ENCODE measurements around the gene BSCL2.

Gene BSCL2

GRCh38 chr11:62689421-62690183 is 17.6 kb downstream of the BSCL2 start, which contains the start of gene LRRN4CL:
LRRN4CL (minus strand) TSS chr11:62689530; CDS start chr11:62688508, 1,022 bp downstream.
- H3K36me3 ChIP-seq, result peaks cover 36% of the 10 kb centered on the region
- H3K9me3 ChIP-seq, result no peaks in the 10 kb centered on the region
- H3K27ac ChIP-seq, result no peak within 1 kb of the TSS
- peaks cover 4 to 7% of the 10 kb centered on the region in 2 experiments for H3K4me1 ChIP-seq (ENCODE audit: control insufficient read depth in 1 of 2, insufficient read depth in 1 of 2, low read depth in 1 of 2, low read length in 1 of 2)
- TF ChIP-seq CTCF (IDR thresholded peaks at IDR 0.05), result no peak
- no peak within 1 kb of the TSS for H3K4me3 ChIP-seq (ENCODE audit: low read depth in 1 of 2, low read length in 1 of 2)
- peaks cover 35% of the 10 kb centered on the region for H3K27me3 ChIP-seq

GRCh38 chr11:62688491-62688890 is 18.7 kb downstream of the BSCL2 start:
- no peak overlapping the region for H3K4me3 ChIP-seq (ENCODE audit: low read depth in 1 of 2, low read length in 1 of 2)

GRCh38 chr11:62687508-62688396 is 19.5 kb downstream of the BSCL2 start:
- peaks cover 29% of the 10 kb centered on the region for H3K36me3 ChIP-seq
- H3K27me3 ChIP-seq, result peaks cover 35% of the 10 kb centered on the region
- peaks cover 4 to 5% of the 10 kb centered on the region in 2 experiments for H3K4me1 ChIP-seq (ENCODE audit: control insufficient read depth in 1 of 2, insufficient read depth in 1 of 2, low read depth in 1 of 2, low read length in 1 of 2)
- no peak overlapping the region for H3K27ac ChIP-seq
- TF ChIP-seq CTCF (IDR thresholded peaks at IDR 0.05), result no peak
- H3K4me3 ChIP-seq (ENCODE audit: low read depth in 1 of 2, low read length in 1 of 2), result peak overlapping the region; percentile 10 to 39
- H3K9me3 ChIP-seq, result no peaks in the 10 kb centered on the region

More at GRCh38 chr11:62688491-62688890, 18.7 kb downstream of the BSCL2 start:
- Histone ChIP-seq H3K27ac (no peak overlapping the region), H3K36me3 (peaks cover 36% of the 10 kb centered on the region), H3K27me3 (peaks cover 35% of the 10 kb centered on the region), H3K9me3 (no peaks in the 10 kb centered on the region), H3K4me1 (ENCODE audit: control insufficient read depth in 1 of 2, insufficient read depth in 1 of 2, low read depth in 1 of 2, low read length in 1 of 2) (peaks cover 4 to 5% of the 10 kb centered on the region in 2 experiments)
- TF ChIP-seq CTCF (IDR thresholded peaks at IDR 0.05), result no peak

GRCh38 chr11:62682518-62682917 is 24.7 kb downstream of the BSCL2 start:
- H3K4me3 ChIP-seq (ENCODE audit: low read depth in 1 of 2, low read length in 1 of 2), result no peak overlapping the region
- H3K36me3 ChIP-seq, result peaks cover 5% of the 10 kb centered on the region
- no peak overlapping the region for H3K27ac ChIP-seq
- no peaks in the 10 kb centered on the region for H3K9me3 ChIP-seq
- H3K4me1 ChIP-seq (ENCODE audit: control insufficient read depth in 1 of 2, insufficient read depth in 1 of 2, low read depth in 1 of 2, low read length in 1 of 2), result peaks cover 14 to 16% of the 10 kb centered on the region in 2 experiments
- no peak for TF ChIP-seq CTCF (IDR thresholded peaks at IDR 0.05)
- H3K27me3 ChIP-seq, result peaks cover 16% of the 10 kb centered on the region

GRCh38 chr11:62680825-62681240 is 26.4 kb downstream of the BSCL2 start:
- no peak overlapping the region for H3K4me3 ChIP-seq (ENCODE audit: low read depth in 1 of 2, low read length in 1 of 2)
- H3K36me3 ChIP-seq, result peaks cover 22% of the 10 kb centered on the region
- H3K27me3 ChIP-seq, result no peaks in the 10 kb centered on the region
- H3K27ac ChIP-seq, result no peak overlapping the region
- H3K9me3 ChIP-seq, result no peaks in the 10 kb centered on the region
- TF ChIP-seq CTCF (IDR thresholded peaks at IDR 0.05), result no peak
- peaks cover 17 to 20% of the 10 kb centered on the region in 2 experiments for H3K4me1 ChIP-seq (ENCODE audit: control insufficient read depth in 1 of 2, insufficient read depth in 1 of 2, low read depth in 1 of 2, low read length in 1 of 2)

Data from neutrophil (primary cell).